Forelimb muscle (tissue), 1 donor: ENCODE data around the gene ZNF467. TPM values are rescaled to one million over a fixed set of nuclear protein-coding genes. Genes with fewer than 3 reads are reported as not detected.
A peak's percentile ranks its signal among the peaks of the same experiment; 100 is the strongest.

Experiments used
- DNase-seq: peaks from one replicate; pipeline ENCODE4 v3.0.0-alpha.2; 2013; ENCODE audit warnings: low read depth
- polyA plus RNA-seq: library from polyadenylated mRNA; unstranded; fragments of 120-200 nt; gene quantifications from one replicate; pipeline ENCODE4 v1.2.1, GENCODE V29; 2013; ENCODE audit not compliant: insufficient read length

ZNF467 gene
- polyA plus RNA-seq, 1 donor = 7.4 TPM

DNA sequence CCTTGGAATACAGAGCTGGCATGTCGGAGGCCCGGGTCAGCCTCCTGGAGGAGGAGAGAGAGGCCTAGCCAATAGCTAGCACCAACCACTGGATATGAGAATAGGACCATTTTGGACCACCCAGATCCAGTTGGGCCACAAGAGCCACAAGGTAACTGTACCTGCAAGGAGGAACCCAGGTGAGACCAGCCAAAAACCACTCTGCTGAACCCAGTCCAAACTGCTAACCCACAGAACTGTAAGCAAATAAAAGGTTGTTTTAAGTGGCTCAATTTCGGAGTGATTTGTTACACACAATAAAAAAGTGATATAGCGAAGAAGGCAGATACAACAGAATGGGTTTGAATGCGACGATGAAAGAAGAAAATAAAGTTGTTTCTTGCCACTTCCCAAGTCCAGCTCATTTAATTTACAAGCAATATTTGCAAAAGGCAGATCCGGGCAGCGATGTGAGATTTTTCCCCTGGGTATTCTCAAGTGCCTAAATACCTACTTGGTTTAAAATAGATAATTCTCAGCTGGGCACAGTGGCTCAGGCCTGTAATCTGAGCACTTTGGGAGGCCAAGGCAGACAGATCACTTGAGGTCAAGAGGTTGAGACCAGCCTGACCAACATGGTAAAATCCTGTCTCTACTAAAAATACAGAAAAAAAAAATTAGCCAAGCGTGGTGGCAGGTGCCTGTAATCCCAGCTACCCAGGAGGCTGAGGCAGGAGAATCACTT lies 23.1 kb downstream of the ZNF467 start:
- DNase-seq = no peak

GRCh38 chr7:149748076-149748874 lies 25.1 kb downstream of the ZNF467 start:
- DNase-seq = no peak

DNA sequence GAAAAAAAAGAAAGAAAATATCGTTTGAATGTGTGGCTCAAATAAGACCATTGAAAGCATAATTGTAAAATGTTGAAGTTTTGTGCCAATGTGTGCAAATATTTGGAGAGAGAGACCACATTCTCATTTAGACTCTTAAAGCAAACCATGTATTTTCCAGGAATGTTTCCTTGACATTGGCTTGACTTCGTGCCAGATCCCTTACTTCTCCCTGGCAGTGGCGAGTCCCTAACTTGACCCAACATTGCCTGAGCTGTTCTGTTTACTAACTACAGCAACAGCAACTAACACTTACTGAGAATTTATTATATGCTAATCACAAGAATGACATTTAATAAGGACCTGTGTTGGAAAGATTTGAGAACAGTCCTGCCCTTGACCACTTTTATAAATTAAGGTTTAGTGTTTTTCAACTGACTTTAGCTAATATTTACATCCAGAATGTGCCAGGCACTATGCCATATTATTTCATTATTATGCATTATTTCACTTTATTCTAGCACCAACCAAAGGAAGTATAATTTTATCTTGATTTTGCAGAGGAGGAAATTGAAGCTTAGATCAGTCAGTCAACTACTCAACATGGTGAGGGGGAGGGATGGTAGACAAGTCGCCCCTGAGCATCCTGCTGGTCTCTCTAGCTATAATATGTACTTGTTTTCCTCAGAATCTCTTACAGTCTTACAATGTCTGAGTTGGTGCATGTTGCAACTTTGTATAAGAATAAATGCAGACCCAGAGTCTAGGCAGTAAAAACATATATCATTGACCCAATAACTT lies 29.7 kb downstream of the ZNF467 start:
- DNase-seq = no peak

- DNase-seq = peak; percentile 28
Measured at GRCh38 chr7:149742075-149742701, 31.2 kb downstream of the ZNF467 start.

GRCh38 chr7:149741629-149742028 lies 31.8 kb downstream of the ZNF467 start:
- DNase-seq = no peak

- DNase-seq = no peak
Measured at GRCh38 chr7:149736478-149737360, 36.7 kb downstream of the ZNF467 start.

GRCh38 chr7:149735779-149736477 lies 37.5 kb downstream of the ZNF467 start:
- DNase-seq = no peak

DNA sequence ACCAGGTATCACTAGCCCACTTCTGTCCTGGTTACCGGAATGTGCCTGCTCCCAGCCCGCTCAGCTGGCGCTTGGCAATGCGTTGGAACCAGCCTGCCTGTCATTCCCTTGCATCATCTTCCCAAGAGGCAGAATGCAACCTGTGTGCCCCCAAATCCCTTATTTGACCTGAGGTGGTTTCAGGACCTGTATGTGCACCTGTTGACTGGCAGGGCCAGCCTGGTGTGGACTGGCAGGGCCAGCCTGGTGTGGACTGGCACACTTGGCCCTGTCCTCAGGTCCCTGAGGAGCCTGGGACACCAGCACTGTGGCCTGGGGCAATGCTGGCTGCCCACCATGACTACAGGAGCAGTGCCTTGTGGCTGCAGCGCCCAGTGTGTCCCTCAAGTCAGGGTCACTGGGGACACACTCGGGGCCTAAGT lies 38.2 kb downstream of the ZNF467 start:
- DNase-seq = no peak

DNA sequence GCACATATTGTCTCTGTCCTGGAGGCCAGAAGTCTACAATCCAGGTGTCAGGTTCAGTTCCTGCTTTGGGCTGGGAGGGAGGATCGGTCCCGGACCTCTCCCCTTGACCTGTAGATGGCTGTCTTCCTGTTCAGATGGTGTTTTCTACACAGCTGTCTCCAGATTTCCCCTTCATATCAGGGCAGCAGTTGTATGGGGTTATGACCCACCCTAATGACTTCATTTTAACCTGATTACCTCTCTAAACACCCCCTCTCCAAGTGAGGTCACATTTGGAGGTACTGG lies 38.7 kb downstream of the ZNF467 start:
- no peak for DNase-seq

GRCh38 chr7:149733924-149734790 lies 39.2 kb downstream of the ZNF467 start:
- no peak for DNase-seq

GRCh38 chr7:149733131-149733923 lies 40.1 kb downstream of the ZNF467 start:
- DNase-seq = no peak

DNA sequence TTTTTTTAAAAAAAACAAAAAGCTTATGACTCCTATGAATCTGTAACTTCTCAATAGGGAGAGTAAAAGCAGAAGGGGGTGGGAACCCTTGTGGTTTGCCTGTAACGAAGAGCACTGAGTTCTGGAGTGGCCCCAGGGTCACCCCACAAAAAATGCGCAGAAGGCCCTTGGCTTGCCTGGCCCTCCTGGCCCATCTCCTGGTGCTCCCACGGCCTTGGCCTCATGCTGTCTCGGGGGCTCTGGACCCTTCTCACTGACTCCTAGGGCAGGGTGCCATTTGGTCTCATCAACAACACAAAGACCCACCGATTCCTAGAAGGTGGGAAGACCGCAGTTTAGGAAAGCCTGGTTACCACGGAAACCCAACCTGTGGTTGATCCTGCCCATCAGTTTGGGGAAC lies 40.8 kb downstream of the ZNF467 start:
- no peak for DNase-seq

DNA sequence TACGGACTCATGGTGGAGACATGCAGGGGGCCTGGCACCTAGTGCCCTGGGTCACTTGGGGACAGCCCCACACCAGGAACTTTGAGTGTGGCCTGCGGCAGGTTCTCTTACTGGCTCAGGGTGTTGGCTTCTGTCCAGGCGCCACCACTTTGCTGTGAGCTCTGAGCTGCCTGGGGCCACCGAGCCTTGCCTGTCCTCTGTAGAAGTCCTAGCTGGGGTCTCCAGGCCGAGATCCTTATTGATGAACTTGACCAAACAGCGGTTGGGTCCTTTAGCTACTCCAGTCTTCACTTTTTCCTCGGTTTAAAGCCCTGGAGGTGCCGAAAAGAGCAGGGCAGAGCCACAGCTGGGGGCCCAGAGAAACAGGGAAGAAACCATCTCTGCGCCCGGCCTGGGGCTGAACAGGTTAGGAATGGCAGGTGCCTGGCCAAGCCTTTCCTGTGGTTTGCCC lies 41.3 kb downstream of the ZNF467 start:
- no peak for DNase-seq

DNA sequence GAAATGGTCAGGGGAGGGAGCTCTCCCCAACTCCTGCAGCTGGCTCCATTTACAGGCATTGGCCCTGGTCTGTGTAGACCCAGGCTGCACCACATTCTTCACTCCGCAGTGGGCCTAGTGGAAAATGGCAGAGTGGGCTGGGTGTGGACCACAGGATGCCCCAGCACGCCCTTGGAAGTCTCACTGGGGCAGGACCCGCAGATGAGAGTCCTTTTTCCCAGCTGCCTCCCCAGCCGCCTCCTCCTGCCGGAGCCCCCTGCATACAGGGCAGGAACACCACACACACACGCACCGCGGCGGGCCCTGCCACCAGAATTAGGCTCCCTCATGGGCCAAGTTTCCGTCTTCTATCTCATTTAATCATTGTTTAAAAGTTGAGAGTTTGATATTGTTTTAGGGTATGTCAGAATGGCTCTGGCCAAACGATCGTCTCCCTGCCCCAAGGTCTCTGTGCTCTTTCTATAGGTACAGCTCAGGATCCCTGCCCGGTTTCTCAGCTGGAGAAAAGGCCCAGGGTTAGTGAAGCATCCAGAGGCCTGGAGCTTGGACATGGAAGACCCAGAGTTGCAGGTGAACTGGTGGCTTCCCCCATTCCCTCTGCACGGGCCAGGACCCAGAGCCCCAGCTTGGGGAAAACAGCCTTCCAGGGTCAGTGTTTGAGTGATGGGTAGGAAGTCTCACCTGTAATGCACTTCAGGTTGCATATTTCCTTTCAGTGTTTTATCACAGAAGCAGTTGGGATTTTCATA lies 42.0 kb downstream of the ZNF467 start:
- no peak for DNase-seq

GRCh38 chr7:149729983-149730801 lies 43.2 kb downstream of the ZNF467 start:
- no peak for DNase-seq

DNA sequence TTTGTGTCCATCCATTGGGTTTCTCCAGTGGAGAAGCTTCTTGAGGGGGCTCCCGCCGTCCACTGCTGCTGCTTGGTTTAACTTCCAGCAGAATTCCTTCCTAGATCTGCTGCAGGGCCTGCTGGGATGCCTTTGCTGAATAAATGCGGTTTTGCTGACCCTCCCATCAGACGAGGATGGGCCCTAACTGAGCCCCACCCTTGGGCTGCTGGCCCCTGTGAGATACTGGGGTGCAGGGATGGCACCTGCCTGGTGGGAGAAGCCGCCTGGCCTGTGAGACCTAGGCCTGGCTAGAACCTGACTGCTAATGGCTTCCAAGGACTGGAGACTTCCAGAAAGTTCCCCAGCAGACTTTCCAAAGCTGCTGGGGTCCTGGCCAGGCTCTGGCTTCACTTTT lies 43.8 kb downstream of the ZNF467 start:
- no peak for DNase-seq
